Testis (tissue), 2 donors: ENCODE measurements around the gene HAPLN2.

Experiments
- POLR2A ChIP-seq: fragments of 450-650 bp; IDR thresholded peaks from one replicate; pipeline ENCODE4 v1.6.1; 2017; ENCODE audit warnings: antibody characterized with exemption, mild to moderate bottlenecking, moderate library complexity
- TF ChIP-seq, protein P1 (sequence below), 3 experiments: fragments of 450-650 bp in 2 of 3; fragments of 200-600 bp in 1 of 3; sonication (generic) in 1 of 3; IDR thresholded peaks; one replicate each; pipeline ENCODE4 v1.5.1; 2016 to 2019; ENCODE audit warnings: antibody characterized with exemption in 3 of 3, mild to moderate bottlenecking in 2 of 3, moderate library complexity in 1 of 3

DNA sequence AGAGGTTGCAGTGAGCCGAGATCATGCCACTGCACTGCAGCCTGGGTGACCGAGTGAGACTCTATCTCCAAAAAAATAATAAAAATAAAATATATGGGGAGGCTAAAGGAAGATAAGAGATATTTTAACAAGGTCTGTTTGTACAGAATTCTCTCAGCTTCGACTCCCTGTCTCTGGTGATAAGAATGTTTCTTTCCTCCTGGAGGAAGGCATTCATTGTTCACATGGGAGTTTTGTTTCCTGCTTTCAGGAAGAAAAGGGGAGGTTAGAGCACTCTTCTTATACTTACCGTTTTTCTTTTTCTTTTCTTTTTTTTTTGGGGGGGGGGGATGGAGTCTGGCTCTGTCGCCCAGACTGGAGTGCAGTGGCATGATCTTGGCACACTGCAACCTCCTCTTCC, 29.7 kb upstream of the HAPLN2 start:
- TF ChIP-seq, protein P1, sequence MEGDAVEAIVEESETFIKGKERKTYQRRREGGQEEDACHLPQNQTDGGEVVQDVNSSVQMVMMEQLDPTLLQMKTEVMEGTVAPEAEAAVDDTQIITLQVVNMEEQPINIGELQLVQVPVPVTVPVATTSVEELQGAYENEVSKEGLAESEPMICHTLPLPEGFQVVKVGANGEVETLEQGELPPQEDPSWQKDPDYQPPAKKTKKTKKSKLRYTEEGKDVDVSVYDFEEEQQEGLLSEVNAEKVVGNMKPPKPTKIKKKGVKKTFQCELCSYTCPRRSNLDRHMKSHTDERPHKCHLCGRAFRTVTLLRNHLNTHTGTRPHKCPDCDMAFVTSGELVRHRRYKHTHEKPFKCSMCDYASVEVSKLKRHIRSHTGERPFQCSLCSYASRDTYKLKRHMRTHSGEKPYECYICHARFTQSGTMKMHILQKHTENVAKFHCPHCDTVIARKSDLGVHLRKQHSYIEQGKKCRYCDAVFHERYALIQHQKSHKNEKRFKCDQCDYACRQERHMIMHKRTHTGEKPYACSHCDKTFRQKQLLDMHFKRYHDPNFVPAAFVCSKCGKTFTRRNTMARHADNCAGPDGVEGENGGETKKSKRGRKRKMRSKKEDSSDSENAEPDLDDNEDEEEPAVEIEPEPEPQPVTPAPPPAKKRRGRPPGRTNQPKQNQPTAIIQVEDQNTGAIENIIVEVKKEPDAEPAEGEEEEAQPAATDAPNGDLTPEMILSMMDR (IDR thresholded peaks at IDR 0.05): no peak
- TF ChIP-seq POLR2A: no peak
